Measurements from ENCODE around the gene TMEM273. TPM values are rescaled to one million over a fixed set of nuclear protein-coding genes. Genes with fewer than 3 reads are reported as not detected.

The TMEM273 gene
- total and polyA plus RNA-seq, 2 of the 4 experiments (the other 2 are of a cell fraction) = not detected

DNA sequence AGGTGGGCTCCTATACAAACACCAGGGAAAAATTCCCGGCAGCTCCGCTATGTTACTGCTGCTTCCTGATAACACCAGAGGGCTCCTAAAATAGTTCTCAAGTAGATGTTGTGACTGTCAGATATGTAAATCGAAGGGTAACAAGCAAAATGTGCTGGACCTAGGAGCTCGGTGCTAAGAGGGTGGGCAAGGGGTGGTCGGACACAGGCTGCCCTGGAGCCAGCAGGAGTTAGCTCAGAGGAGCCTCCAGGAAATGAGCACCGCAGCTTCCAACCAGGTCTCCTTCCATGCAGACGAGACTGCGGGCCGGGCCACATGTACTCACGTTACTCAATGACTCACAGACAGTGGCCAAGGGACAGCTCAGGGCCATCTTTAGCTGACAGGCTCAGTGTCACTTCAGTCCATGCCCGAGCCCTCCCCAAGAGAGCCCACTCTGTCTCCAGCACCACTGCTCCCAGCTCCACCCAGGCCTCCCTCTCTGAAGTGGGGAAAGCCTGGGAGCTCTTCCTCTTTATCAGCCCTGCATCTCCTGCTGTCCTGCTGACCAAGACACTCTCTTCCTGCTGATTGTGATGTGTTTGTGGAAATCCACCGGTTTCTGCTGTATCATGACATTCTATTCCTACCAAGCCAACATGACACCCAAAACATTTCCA, 37.2 kb upstream of the TMEM273 start:
- in situ Hi-C loops (cut with MboI; ENCODE audit: low sequenced_read_pairs) = no loop called here
- Histone ChIP-seq H3K18ac (ENCODE audit: low read depth, low read length) (no peak overlapping the region), H3K4me1 (ENCODE audit: control insufficient read depth, insufficient read depth, low read length) (no peaks in the 10 kb centered on the region), H2AFZ (replicated peaks; ENCODE audit: low read length, poor library complexity) (no peak overlapping the region), H4K8ac (ENCODE audit: low read depth in 2 of 2, low read length in 2 of 2) (no peak overlapping the region), H3K27ac (ENCODE audit: insufficient read depth, low read length) (no peak overlapping the region), H4K91ac (ENCODE audit: insufficient read depth, low read depth, low read length) (no peak overlapping the region), H4K20me1 (ENCODE audit: insufficient read depth, low read length) (no peaks in the 10 kb centered on the region), H2BK20ac (ENCODE audit: low read depth, low read length) (no peak overlapping the region), H2BK120ac (ENCODE audit: low read depth, low read length) (no peak overlapping the region), H3K36me3 (ENCODE audit: control insufficient read depth, insufficient read depth, low read length) (no peaks in the 10 kb centered on the region), H3K9me3 (ENCODE audit: control insufficient read depth, insufficient read depth, low read length) (no peaks in the 10 kb centered on the region; the same call in 1 of the 2 replicates), H3K14ac (replicated peaks; ENCODE audit: low read depth, low read length) (no peak overlapping the region), H3K23ac (ENCODE audit: low read depth, low read length) (no peak overlapping the region), H3K4me2 (ENCODE audit: low read depth, low read length) (no peak overlapping the region), H2BK5ac (ENCODE audit: low read depth, low read length, poor library complexity, severe bottlenecking) (no peak overlapping the region), H3K4ac (ENCODE audit: low read depth, low read length) (no peak overlapping the region), H3K9ac (ENCODE audit: low read depth, low read length) (no peak overlapping the region), H3K79me1 (ENCODE audit: low read depth in 1 of 2, low read length in 2 of 2) (no peaks in the 10 kb centered on the region), H2BK15ac (ENCODE audit: low read depth, low read length) (no peak overlapping the region), H3K56ac (ENCODE audit: extremely low read depth, insufficient read depth, low read length) (no peak overlapping the region), H2AK5ac (ENCODE audit: low read depth, low read length) (no peak overlapping the region), H3K4me3 (ENCODE audit: insufficient read depth, low read depth, low read length) (no peak overlapping the region), H2AK9ac (replicated peaks; ENCODE audit: low read depth, low read length, poor library complexity) (no peak overlapping the region), H3K27me3 (ENCODE audit: control insufficient read depth, insufficient read depth, low read length) (peaks cover 31% of the 10 kb centered on the region), H4K5ac (ENCODE audit: low read depth, low read length) (no peak overlapping the region), H3K9me1 (ENCODE audit: insufficient read depth, low read length) (0 out of 2 replicates have a peak, but pooled peaks cover 4% of the 10 kb centered on the region)
- intact Hi-C loops (cut with micrococcal nuclease) = no loop called here
- TF ChIP-seq CEBPB (IDR thresholded peaks at IDR 0.05; ENCODE audit: low read depth, low read length) (no peak), RFX5 (IDR thresholded peaks at IDR 0.05; ENCODE audit: low read depth, low read length) (no peak), FOS (IDR thresholded peaks at IDR 0.05; ENCODE audit: low read depth, low read length) (no peak), MXI1 (IDR thresholded peaks at IDR 0.05; ENCODE audit: borderline replicate concordance, low read depth, low read length) (no peak), SMC3 (IDR thresholded peaks at IDR 0.05; ENCODE audit: low read depth, low read length) (no peak), BHLHE40 (IDR thresholded peaks at IDR 0.05; ENCODE audit: low read depth, low read length) (no peak), MAZ (IDR thresholded peaks at IDR 0.05; ENCODE audit: borderline replicate concordance, low read depth, low read length) (no peak), NFE2L2 (IDR thresholded peaks at IDR 0.05; ENCODE audit: low read depth, low read length) (no peak), MAFK (IDR thresholded peaks at IDR 0.05; ENCODE audit: low read depth, low read length) (no peak)
- TF ChIP-seq, protein P1, sequence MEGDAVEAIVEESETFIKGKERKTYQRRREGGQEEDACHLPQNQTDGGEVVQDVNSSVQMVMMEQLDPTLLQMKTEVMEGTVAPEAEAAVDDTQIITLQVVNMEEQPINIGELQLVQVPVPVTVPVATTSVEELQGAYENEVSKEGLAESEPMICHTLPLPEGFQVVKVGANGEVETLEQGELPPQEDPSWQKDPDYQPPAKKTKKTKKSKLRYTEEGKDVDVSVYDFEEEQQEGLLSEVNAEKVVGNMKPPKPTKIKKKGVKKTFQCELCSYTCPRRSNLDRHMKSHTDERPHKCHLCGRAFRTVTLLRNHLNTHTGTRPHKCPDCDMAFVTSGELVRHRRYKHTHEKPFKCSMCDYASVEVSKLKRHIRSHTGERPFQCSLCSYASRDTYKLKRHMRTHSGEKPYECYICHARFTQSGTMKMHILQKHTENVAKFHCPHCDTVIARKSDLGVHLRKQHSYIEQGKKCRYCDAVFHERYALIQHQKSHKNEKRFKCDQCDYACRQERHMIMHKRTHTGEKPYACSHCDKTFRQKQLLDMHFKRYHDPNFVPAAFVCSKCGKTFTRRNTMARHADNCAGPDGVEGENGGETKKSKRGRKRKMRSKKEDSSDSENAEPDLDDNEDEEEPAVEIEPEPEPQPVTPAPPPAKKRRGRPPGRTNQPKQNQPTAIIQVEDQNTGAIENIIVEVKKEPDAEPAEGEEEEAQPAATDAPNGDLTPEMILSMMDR (conservative IDR thresholded peaks at IDR 0.05; ENCODE audit: low read depth, low read length) = no peak
- ChIA-PET POLR2A (ENCODE audit: unreplicated experiment) (no interaction called here), CTCF (no interaction called here)
- DNase-seq (no peak), ATAC-seq (ENCODE audit: low read depth) (no peak)
- WGBS, 2 experiments (ENCODE audit: extremely low coverage in 2 of 2, insufficient read length in 1 of 2) = 53% methylated on average over 3 of the region's 12 CpGs; no CpG with 5 or more reads in 1 of the 2 experiments
- dilution Hi-C loops (cut with HindIII; ENCODE audit: low sequenced_read_pairs, unreplicated experiment) = no loop called here
- BruUV-seq (replicated peaks) = no TSS peak
